H1 (cell line): ENCODE results near the gene BCO2. TPM values are rescaled to one million over a fixed set of nuclear protein-coding genes. Genes with fewer than 3 reads are reported as not detected.
"Not testable (repeated sequence)": the region's sequence is repeated elsewhere in the genome, so short reads cannot be mapped to it uniquely, and the experiment has no call there.

Source experiments
- CTCF ChIA-PET: fragments of 300-600 bp; sonication (Branson Sonifier 250); formaldehyde crosslinking; loops from one replicate; lab custom pipeline; 2021; ENCODE audit not compliant: partially characterized antibody; lab: Charles Lee
- POLR2A ChIA-PET: fragments of 300-600 bp; sonication (Branson Sonifier 250); formaldehyde crosslinking; loops from one replicate; lab custom pipeline; 2021; ENCODE audit warnings: inconsistent platforms; ENCODE audit not compliant: partially characterized antibody; lab: Charles Lee
- DNase-seq, 2 experiments: peaks; one replicate each; pipeline versions ENCODE4 v3.0.0 to v3.0.0-alpha.2; 2010 to 2022; ENCODE audit warnings: low spot score in 2 of 2, low read depth in 1 of 2, mixed read lengths in 1 of 2
- FAIRE-seq: peaks from 2 replicates; lab custom pipeline; 2011; peaks lifted over from hg19 to GRCh38; lab: Jason Lieb, UNC
- H2AFZ ChIP-seq: 2 replicates; pipeline ENCODE4 v1.8.1; 2012; ENCODE audit warnings: low read length, inconsistent platforms
- H2AK5ac ChIP-seq: 2 replicates; pipeline ENCODE4 v1.6.1; 2013; ENCODE audit warnings: low read depth, low read length
- H2BK120ac ChIP-seq: replicated peaks from 2 replicates; pipeline ENCODE3; 2013; ENCODE audit warnings: low read depth, low read length, inconsistent platforms
- H2BK12ac ChIP-seq: 2 replicates; pipeline ENCODE4 v1.6.1; 2013; ENCODE audit warnings: low read depth, low read length
- H2BK15ac ChIP-seq: 2 replicates; pipeline ENCODE4 v1.6.1; 2013; ENCODE audit warnings: low read length
- H2BK20ac ChIP-seq: 2 replicates; pipeline ENCODE4 v1.6.1; 2013; ENCODE audit warnings: low read length
- H2BK5ac ChIP-seq: 2 replicates; pipeline ENCODE4 v1.6.1; 2013; ENCODE audit warnings: low read depth, low read length
- H3K14ac ChIP-seq: 2 replicates; pipeline ENCODE4 v1.6.1; 2013; ENCODE audit warnings: inconsistent platforms; ENCODE audit not compliant: insufficient read length
- H3K18ac ChIP-seq: 2 replicates; pipeline ENCODE4 v1.6.1; 2013; ENCODE audit warnings: low read length; ENCODE audit errors: extremely low read depth
- H3K23ac ChIP-seq: 2 replicates; pipeline ENCODE4 v1.6.1; 2013; ENCODE audit warnings: inconsistent platforms; ENCODE audit not compliant: insufficient read length
- H3K23me2 ChIP-seq: 2 replicates; pipeline ENCODE4 v1.6.1; 2013; ENCODE audit warnings: low read depth, low read length
- H3K27ac ChIP-seq: 2 replicates; pipeline ENCODE4 v1.6.1; 2011; ENCODE audit warnings: low read depth, low read length, inconsistent platforms
- H3K27me3 ChIP-seq, 4 experiments: replicated peaks in 1 of 4; 1 replicate in 1 of 4; 2 replicates in 3 of 4; pipeline versions ENCODE4 v1.6.1 to v1.8.1; 2011 to 2013; ENCODE audit warnings: low read length in 3 of 4, mild to moderate bottlenecking in 3 of 4, inconsistent platforms in 2 of 4, mixed read lengths in 2 of 4, moderate library complexity in 1 of 4; ENCODE audit not compliant: control insufficient read depth in 3 of 4, insufficient read depth in 3 of 4; ENCODE audit errors: extremely low read depth in 1 of 4
- H3K36me3 ChIP-seq, 4 experiments: 2 replicates each; pipeline versions ENCODE4 v1.6.1 to v1.8.1; 2011 to 2013; ENCODE audit warnings: mild to moderate bottlenecking in 4 of 4, low read length in 3 of 4, moderate library complexity in 2 of 4, control low read depth in 1 of 4, inconsistent platforms in 1 of 4; ENCODE audit not compliant: insufficient read depth in 4 of 4, control insufficient read depth in 2 of 4
- H3K4ac ChIP-seq: replicated peaks from 2 replicates; pipeline ENCODE3; 2013; ENCODE audit warnings: low read length, low read depth, mixed read lengths, inconsistent platforms; ENCODE audit not compliant: insufficient read length
- H3K4me1 ChIP-seq, 4 experiments: replicated peaks in 1 of 4; 1 replicate in 1 of 4; 2 replicates in 3 of 4; pipeline versions ENCODE4 v1.6.1 to v1.8.1; 2011 to 2013; ENCODE audit warnings: low read length in 3 of 4, inconsistent platforms in 2 of 4, mixed read lengths in 1 of 4; ENCODE audit not compliant: insufficient read depth in 4 of 4, control insufficient read depth in 3 of 4
- H3K4me2 ChIP-seq, 2 experiments: 2 replicates each; pipeline versions ENCODE4 v1.6.1 to v1.8.1; 2011 to 2013; ENCODE audit warnings: low read depth in 2 of 2, low read length in 2 of 2, control low read depth in 1 of 2, inconsistent platforms in 1 of 2, mild to moderate bottlenecking in 1 of 2; ENCODE audit not compliant: insufficient read depth in 1 of 2
- H3K4me3 ChIP-seq, 4 experiments: fragments of 200-600, 300-600 bp in 1 of 4; sonication (generic), shearing (Covaris generic), sonication (Bioruptor Twin) in 1 of 4; 2 replicates each; pipeline versions ENCODE4 v1.5.1 to v1.8.1; 2011 to 2016; ENCODE audit warnings: low read length in 4 of 4, low read depth in 3 of 4, control low read depth in 2 of 4, inconsistent platforms in 2 of 4, mild to moderate bottlenecking in 2 of 4, mixed read lengths in 1 of 4, moderate library complexity in 1 of 4; ENCODE audit not compliant: insufficient read depth in 2 of 4; ENCODE audit errors: extremely low read depth in 1 of 4
- H3K56ac ChIP-seq: replicated peaks from 2 replicates; pipeline ENCODE3; 2013; ENCODE audit warnings: low read depth, mild to moderate bottlenecking, mixed read lengths, low read length, inconsistent platforms; ENCODE audit not compliant: insufficient read length
- H3K79me1 ChIP-seq: 2 replicates; pipeline ENCODE4 v1.6.1; 2013; ENCODE audit warnings: low read depth, low read length, control low read depth
- H3K79me2 ChIP-seq, 2 experiments: 2 replicates each; pipeline versions ENCODE4 v1.6.1 to v1.8.1; 2012 to 2013; ENCODE audit warnings: low read length in 2 of 2, mild to moderate bottlenecking in 2 of 2, inconsistent platforms in 1 of 2; ENCODE audit not compliant: insufficient read depth in 2 of 2, control insufficient read depth in 1 of 2
- H3K9ac ChIP-seq, 4 experiments: replicated peaks in 1 of 4; 1 replicate in 1 of 4; 2 replicates in 3 of 4; pipeline versions ENCODE4 v1.6.1 to v1.8.1; 2011 to 2013; ENCODE audit warnings: low read depth in 3 of 4, low read length in 3 of 4, control low read depth in 2 of 4, mild to moderate bottlenecking in 2 of 4, moderate library complexity in 2 of 4, inconsistent platforms in 1 of 4; ENCODE audit errors: extremely low read depth in 1 of 4
- H3K9me3 ChIP-seq, 2 experiments: 2 replicates each; pipeline versions ENCODE4 v1.6.1 to v1.8.1; 2012 to 2013; ENCODE audit warnings: mild to moderate bottlenecking in 2 of 2, moderate library complexity in 2 of 2, control low read depth in 1 of 2, inconsistent platforms in 1 of 2, low read depth in 1 of 2, low read length in 1 of 2, mixed read lengths in 1 of 2; ENCODE audit not compliant: insufficient read depth in 2 of 2
- H4K20me1 ChIP-seq, 2 experiments: replicated peaks in 1 of 2; 2 replicates each; pipeline versions ENCODE3 to v1.8.1; 2011 to 2013; ENCODE audit warnings: inconsistent platforms in 2 of 2, low read length in 2 of 2, mild to moderate bottlenecking in 1 of 2; ENCODE audit not compliant: insufficient read depth in 2 of 2, control insufficient read depth in 1 of 2
- H4K5ac ChIP-seq: 2 replicates; pipeline ENCODE4 v1.6.1; 2013; ENCODE audit warnings: low read length, low read depth, mixed read lengths, inconsistent platforms; ENCODE audit not compliant: insufficient read length
- H4K8ac ChIP-seq: 2 replicates; pipeline ENCODE4 v1.8.0; 2013; ENCODE audit warnings: mild to moderate bottlenecking, moderate library complexity, low read length, inconsistent platforms; ENCODE audit not compliant: insufficient read depth; ENCODE audit errors: extremely low read depth
- H4K91ac ChIP-seq: replicated peaks from 2 replicates; pipeline ENCODE3; 2013; ENCODE audit warnings: low read length, mixed read lengths, inconsistent platforms; ENCODE audit not compliant: insufficient read length
- WGBS, 2 experiments: shearing (Covaris generic) in 1 of 2; methylation state at CpG; one replicate each; pipeline versions ENCODE4 v1.1.6 to v1.1.7; 2013 to 2015; ENCODE audit warnings: low lambda C conversion rate in 2 of 2, mixed read lengths in 2 of 2, inconsistent platforms in 1 of 2, low coverage in 1 of 2, missing lambda C conversion rate in 1 of 2; ENCODE audit not compliant: insufficient replicate concordance in 2 of 2, insufficient coverage in 1 of 2, insufficient read length in 1 of 2; ENCODE audit errors: extremely low coverage in 1 of 2, missing lambda C conversion rate in 1 of 2; 5-methylcytosine and 5-hydroxymethylcytosine counted together
- polyA plus RNA-seq, 7 experiments: library from polyadenylated mRNA; depleted of rRNA in 3 of 7; stranded (reverse) in 5 of 7; unstranded in 2 of 7; fragments of >200 nt in 5 of 7; fragments of 200-250 nt in 2 of 7; gene quantifications; 1 replicate in 5 of 7; 2 replicates in 1 of 7; 4 replicates in 1 of 7; pipeline versions ENCODE4 v1.2.1 to v1.2.3, GENCODE V29; 2011 to 2013; ENCODE audit warnings: missing spikeins in 2 of 7, mixed read lengths in 2 of 7
- total RNA-seq: library from RNA; stranded (reverse); fragmentation: NEBNext Ultra II Directional; extraction: Animal tissue kit (Norgen Biotek cat#: 25700); gene quantifications from 2 replicates; pipeline ENCODE4 v1.2.1, GENCODE V29; 2021

BCO2 gene
- total and polyA plus RNA-seq, 2 of the 8 experiments (the other 6 are each of a cell fraction or from before 2014, with no cell fraction given): 0.42 to 0.82 TPM

DNA sequence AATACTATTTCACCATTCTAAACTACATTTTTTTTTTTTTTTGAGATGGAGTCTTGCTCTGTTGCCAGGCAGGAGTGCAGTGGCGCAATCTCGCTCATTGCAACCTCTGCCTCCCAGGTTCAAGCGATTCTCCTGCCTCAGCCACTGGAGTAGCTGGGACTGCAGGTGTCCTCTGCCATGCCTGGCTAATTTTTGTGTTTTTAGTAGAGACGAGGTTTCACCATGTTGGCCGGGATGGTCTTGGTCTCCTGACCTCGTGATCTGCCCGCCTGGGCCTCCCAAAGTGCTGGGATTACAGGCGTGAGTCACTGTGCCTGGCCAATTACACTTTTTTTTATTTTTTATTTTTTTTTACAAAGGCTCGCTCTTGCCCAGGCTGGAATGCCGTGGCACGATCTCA is 19.8 kb downstream of the BCO2 start:
- H4K8ac ChIP-seq, H2AK5ac ChIP-seq, FAIRE-seq, DNase-seq, H3K23ac ChIP-seq, H3K4me2 ChIP-seq, H4K20me1 ChIP-seq, H4K91ac ChIP-seq, H3K14ac ChIP-seq, H2BK5ac ChIP-seq, H3K79me1 ChIP-seq, H2BK120ac ChIP-seq, POLR2A ChIA-PET, H3K27ac ChIP-seq, H3K9me3 ChIP-seq, H3K56ac ChIP-seq, H3K4me1 ChIP-seq, H3K4ac ChIP-seq, H3K18ac ChIP-seq, H3K4me3 ChIP-seq, H2BK20ac ChIP-seq, H2BK15ac ChIP-seq, H3K36me3 ChIP-seq, H4K5ac ChIP-seq, H3K9ac ChIP-seq, H3K23me2 ChIP-seq, H3K27me3 ChIP-seq, H3K79me2 ChIP-seq, H2AFZ ChIP-seq, H2BK12ac ChIP-seq: not testable (repeated sequence)
- CTCF ChIA-PET: interaction anchor here (0.7 to 0.9 kb wide), 2 partner anchors 24 to 56 kb away, joined by 3 read pairs; no protein-coding TSS in a partner anchor
- 92% methylated on average over 11 of the region's 11 CpGs; no CpG with 5 or more reads in 1 of the 2 experiments for WGBS, 2 experiments
